Left ventricle myocardium inferior (tissue), 1 donor: ENCODE results near the gene IFITM10. TPM values are rescaled to one million over a fixed set of nuclear protein-coding genes. Genes with fewer than 3 reads are reported as not detected.
A peak's percentile ranks its signal among the peaks of the same experiment; 100 is the strongest.

ENCODE experiments used
- DNase-seq: peaks from one replicate; pipeline ENCODE4 v3.0.0-alpha.2; 2020
- H3K27ac ChIP-seq: fragments of 200-600 bp; replicated peaks from 2 replicates; pipeline ENCODE4 v1.8.0; 2021
- H3K27me3 ChIP-seq: fragments of 200-600 bp; 2 replicates; pipeline ENCODE4 v1.8.0; 2021; ENCODE audit warnings: low read depth
- H3K36me3 ChIP-seq: fragments of 200-600 bp; 2 replicates; pipeline ENCODE4 v1.8.0; 2021
- H3K4me1 ChIP-seq: fragments of 200-600 bp; 2 replicates; pipeline ENCODE4 v1.8.0; 2021
- H3K4me3 ChIP-seq: fragments of 200-600 bp; 2 replicates; pipeline ENCODE4 v1.8.0; 2021; ENCODE audit warnings: mild to moderate bottlenecking, moderate library complexity
- H3K9me3 ChIP-seq: fragments of 200-600 bp; replicated peaks from 2 replicates; pipeline ENCODE4 v1.8.0; 2021
- intact Hi-C: fragments of 100-400 bp; cut with micrococcal nuclease; formaldehyde crosslinking; loops from one replicate; pipeline ENCODE4 v1.11.0; 2022
- total RNA-seq: library from RNA; stranded (reverse); fragmentation: NEBNext Ultra II Directional; extraction: Animal tissue kit (Norgen Biotek cat#: 25700); gene quantifications from one replicate; pipeline ENCODE4 v1.2.1, GENCODE V29; 2021
- TF ChIP-seq, protein P1 (sequence below): fragments of 200-600 bp; IDR thresholded peaks from 2 replicates; pipeline ENCODE4 v1.8.0; 2021; ENCODE audit warnings: antibody characterized with exemption, mild to moderate bottlenecking, borderline replicate concordance
- donor health status: DM: no; HTN: yes; CAD: no; lungs with severe emphysema.

Gene IFITM10
- total RNA-seq, 1 donor from 2014 or later: 0.58 TPM

DNA sequence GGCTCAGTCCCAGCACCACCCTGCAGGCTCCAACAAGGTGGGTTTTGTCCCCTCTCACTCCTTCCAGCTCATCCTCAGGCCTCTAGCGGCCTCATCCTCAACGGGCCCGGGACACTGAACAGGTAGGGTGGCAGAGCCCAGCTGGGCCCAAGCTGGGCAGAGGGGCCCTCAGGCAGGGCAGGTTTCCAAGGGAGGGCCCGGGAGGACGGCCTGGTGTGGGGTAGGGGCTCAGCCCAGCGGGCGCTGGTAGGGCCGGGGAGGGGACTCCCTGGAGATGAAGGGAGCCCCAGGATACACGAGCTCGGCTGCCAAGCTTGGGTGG is 2.5 kb upstream of the IFITM10 start:
- TF ChIP-seq, protein P1, sequence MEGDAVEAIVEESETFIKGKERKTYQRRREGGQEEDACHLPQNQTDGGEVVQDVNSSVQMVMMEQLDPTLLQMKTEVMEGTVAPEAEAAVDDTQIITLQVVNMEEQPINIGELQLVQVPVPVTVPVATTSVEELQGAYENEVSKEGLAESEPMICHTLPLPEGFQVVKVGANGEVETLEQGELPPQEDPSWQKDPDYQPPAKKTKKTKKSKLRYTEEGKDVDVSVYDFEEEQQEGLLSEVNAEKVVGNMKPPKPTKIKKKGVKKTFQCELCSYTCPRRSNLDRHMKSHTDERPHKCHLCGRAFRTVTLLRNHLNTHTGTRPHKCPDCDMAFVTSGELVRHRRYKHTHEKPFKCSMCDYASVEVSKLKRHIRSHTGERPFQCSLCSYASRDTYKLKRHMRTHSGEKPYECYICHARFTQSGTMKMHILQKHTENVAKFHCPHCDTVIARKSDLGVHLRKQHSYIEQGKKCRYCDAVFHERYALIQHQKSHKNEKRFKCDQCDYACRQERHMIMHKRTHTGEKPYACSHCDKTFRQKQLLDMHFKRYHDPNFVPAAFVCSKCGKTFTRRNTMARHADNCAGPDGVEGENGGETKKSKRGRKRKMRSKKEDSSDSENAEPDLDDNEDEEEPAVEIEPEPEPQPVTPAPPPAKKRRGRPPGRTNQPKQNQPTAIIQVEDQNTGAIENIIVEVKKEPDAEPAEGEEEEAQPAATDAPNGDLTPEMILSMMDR: no peak
- H3K4me3 ChIP-seq: no peak overlapping the region
- H3K27ac ChIP-seq: peak overlapping the region; percentile 85
- H3K4me1 ChIP-seq: peaks cover 98% of the 10 kb centered on the region
- no peak for DNase-seq
- peaks cover 47% of the 10 kb centered on the region for H3K36me3 ChIP-seq
- intact Hi-C loops: no loop called here
- H3K9me3 ChIP-seq: no peaks in the 10 kb centered on the region
- peaks cover 20% of the 10 kb centered on the region for H3K27me3 ChIP-seq

DNA sequence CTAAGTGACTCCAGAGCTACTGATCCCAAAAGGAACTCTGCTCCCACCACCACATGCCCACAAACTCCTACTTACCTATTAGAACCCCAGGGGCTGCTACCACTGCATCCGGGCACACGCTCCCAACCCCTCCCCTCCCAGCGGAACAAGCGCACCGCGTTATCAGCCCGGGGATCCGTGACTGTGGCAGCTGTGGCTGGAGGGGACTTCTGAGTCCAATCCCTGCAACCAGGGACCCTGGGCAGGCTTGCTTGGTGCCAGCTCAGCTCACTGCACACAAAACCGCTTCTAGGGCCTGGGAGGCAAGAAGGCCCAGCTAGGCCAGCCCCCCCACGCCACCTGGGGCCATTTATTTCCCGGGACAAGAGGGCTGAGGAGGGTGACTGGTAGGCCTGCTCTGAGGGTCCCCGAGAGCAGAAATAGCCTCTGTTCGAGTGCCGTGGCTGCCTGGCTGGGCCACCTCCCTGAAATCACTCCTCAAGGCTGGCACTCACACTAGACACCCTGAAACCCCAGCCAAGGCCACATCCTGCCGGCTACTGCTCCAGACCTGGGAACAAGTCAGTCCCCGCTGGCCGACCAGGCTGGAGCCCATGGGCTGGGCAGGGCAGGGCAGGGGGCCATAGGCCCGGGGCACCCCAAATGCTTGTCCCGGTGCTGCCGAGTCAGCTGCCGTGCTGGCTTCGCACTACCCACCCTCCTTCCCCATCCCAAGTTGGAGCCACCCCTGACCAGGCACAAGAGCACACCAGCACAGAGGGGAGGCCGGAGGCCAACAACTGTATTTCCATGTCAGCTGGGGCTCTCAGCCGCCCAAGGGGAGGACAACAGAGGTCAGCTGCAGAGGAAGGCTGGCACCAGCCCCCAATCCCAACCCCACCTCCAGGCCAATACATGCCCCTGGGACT is 1.9 kb upstream of the IFITM10 start:
- no peak for DNase-seq
- H3K36me3 ChIP-seq: peaks cover 42% of the 10 kb centered on the region

DNA sequence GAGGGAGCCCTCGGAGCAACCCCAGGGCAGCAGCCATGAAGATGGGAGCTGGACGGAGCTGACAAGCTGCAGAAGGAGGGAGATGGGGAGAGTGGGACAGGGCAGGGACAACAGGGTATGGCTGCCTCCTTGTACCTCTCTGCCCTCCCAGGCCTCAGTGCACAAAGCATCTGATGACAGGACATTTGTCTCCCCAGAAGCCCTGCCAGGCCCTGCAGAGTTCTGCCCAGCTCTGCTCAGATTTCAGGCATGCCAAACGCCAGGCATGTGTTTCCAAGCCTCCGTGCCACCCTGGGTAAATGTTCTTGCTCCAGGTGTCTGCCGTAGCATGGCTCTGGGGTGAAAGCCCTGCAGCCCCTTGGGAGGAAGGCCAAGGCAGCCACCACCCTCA is 1.1 kb upstream of the IFITM10 start:
- peak; percentile 55 for DNase-seq
- H3K4me1 ChIP-seq: peaks cover 87% of the 10 kb centered on the region
- H3K36me3 ChIP-seq: peaks cover 35% of the 10 kb centered on the region
- no peak overlapping the region for H3K4me3 ChIP-seq
- peak overlapping the region; percentile 85 for H3K27ac ChIP-seq
- TF ChIP-seq, protein P1: no peak
- intact Hi-C loops: no loop called here
- H3K9me3 ChIP-seq: no peaks in the 10 kb centered on the region
- H3K27me3 ChIP-seq: peaks cover 21% of the 10 kb centered on the region

More for the DNA sequence above, 1.9 kb upstream of the IFITM10 start:
- TF ChIP-seq, protein P1: no peak
- Histone ChIP-seq H3K4me1 (peaks cover 94% of the 10 kb centered on the region), H3K9me3 (no peaks in the 10 kb centered on the region), H3K4me3 (no peak overlapping the region), H3K27ac (peak overlapping the region; percentile 85), H3K27me3 (peaks cover 21% of the 10 kb centered on the region)
- intact Hi-C loops: no loop called here

DNA sequence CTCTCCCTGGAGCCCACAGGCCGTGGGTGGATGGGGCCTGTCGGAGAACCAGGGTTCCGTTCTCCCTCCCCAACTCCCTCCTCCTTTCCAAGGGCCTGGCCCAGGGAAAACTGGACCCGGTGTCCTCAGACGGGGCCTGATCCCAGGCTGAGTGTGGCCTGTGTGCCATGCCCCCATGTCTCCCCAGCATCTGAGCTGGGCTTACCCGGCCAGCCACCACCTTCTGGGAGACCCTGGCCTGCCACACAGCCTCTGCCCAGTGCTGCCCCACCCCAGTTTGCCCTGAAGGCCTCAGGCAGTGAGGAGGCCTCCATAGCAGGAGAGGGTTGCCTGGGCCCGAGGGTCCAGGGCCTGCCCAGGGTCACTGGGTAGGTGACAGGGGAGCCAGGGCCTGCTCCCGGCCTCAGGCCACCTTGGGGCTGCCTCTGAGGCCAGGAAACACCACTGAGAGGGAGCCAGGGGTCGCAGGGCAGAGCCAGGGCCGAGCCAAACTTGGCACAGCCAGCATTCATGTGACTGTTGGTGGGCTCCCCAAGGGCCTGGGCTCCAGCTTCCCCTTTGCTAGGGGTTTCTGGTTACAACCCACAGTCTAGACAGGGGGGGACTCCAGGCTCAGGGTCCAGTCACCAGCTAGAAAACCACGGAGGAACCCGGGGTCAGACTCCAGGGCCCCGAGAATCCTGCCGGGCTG is 590 bp upstream of the IFITM10 start:
- no peak for DNase-seq
- peaks cover 30% of the 10 kb centered on the region for H3K36me3 ChIP-seq
- H3K27me3 ChIP-seq: peaks cover 21% of the 10 kb centered on the region
- intact Hi-C loops: no loop called here
- H3K9me3 ChIP-seq: no peaks in the 10 kb centered on the region
- peaks cover 82% of the 10 kb centered on the region for H3K4me1 ChIP-seq
- TF ChIP-seq, protein P1: no peak
- peak overlapping the region; percentile 85 for H3K27ac ChIP-seq
- no peak overlapping the region for H3K4me3 ChIP-seq

DNA sequence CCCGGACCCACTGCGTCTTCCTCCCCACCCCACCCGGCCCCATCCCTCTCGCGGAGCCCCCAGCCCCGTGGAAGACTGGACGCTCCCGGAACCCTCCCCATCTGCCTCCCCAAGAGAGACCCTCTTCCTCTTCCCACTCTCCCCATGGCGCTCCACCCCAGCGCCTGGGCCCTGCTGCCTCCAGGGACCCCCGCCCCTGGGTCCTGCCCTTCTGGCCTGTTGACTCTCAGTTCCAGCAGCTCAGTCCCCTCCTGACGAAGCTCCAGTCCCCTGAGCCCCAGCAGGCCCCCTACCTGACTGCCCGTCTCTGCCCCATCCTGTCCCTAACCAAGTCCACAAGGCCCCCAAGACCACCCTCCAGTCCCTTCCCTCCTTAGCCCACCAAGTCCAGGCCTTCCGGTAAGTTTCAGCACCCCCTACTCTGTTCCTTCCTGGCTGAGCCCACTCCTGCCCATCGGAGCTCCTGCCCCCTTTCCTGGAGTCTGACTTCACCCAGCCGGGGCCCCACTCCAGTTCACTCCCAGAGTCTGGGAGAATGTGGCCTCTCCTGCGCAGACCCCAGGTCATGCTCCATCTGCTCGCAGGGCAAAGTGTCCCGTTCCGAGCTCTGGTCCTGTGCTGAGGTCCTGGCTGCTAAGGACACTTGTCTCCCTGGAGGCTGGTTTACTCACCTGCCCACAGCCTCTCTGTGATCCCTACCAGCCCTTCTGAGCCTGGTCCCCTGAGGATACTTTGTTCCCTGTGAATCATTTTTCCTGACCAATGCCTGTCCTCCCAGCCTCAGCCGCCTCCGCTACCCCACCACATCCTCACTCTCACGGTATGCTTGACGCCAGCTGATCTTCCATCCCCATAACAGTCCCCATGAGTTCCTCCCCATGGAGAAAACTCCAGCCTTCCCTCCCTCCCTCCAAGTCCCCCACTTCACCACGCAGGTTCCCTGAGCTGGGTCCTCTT is 722 bp downstream of the IFITM10 start:
- H3K9me3 ChIP-seq: no peaks in the 10 kb centered on the region
- TF ChIP-seq, protein P1: no peak
- H3K27ac ChIP-seq: peak overlapping the region; percentile 85
- H3K4me3 ChIP-seq: peak overlapping the region; percentile 65
- peaks cover 21% of the 10 kb centered on the region for H3K27me3 ChIP-seq
- peaks cover 79% of the 10 kb centered on the region for H3K4me1 ChIP-seq
- no peak for DNase-seq
- H3K36me3 ChIP-seq: peaks cover 22% of the 10 kb centered on the region
- intact Hi-C loops: no loop called here
